ENCODE data around the gene EBP. TPM values are rescaled to one million over a fixed set of nuclear protein-coding genes. Genes with fewer than 3 reads are reported as not detected.

The EBP gene
- total and polyA plus RNA-seq, 4 donors, result 41.5 to 254 (median 158) TPM

DNA sequence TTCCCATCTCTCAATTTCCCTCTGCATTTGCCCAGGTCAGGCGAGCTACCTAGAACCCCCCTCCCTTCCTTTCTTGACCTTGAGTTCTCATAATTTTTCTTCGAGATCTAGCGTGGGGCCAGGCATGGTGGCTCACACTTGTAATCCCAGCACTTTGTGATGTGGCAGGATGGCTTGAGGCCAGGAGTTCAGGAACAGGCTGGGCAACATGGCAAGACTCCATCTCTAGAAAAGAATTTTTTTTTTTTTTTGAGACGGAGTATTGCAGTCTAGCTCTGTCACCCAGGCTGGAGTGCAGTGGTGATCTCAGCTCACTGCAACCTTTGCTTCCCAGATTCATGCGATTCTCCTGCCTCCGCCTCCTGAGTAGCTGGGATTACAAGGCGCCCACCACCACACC lies 17.3 kb upstream of the EBP start:
- DNase-seq, result no peak
- H3K9ac ChIP-seq (ENCODE audit: insufficient read depth in 1 of 2, low read length in 2 of 2), result no peak overlapping the region
- TF ChIP-seq, protein P1, sequence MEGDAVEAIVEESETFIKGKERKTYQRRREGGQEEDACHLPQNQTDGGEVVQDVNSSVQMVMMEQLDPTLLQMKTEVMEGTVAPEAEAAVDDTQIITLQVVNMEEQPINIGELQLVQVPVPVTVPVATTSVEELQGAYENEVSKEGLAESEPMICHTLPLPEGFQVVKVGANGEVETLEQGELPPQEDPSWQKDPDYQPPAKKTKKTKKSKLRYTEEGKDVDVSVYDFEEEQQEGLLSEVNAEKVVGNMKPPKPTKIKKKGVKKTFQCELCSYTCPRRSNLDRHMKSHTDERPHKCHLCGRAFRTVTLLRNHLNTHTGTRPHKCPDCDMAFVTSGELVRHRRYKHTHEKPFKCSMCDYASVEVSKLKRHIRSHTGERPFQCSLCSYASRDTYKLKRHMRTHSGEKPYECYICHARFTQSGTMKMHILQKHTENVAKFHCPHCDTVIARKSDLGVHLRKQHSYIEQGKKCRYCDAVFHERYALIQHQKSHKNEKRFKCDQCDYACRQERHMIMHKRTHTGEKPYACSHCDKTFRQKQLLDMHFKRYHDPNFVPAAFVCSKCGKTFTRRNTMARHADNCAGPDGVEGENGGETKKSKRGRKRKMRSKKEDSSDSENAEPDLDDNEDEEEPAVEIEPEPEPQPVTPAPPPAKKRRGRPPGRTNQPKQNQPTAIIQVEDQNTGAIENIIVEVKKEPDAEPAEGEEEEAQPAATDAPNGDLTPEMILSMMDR (IDR thresholded peaks at IDR 0.05; ENCODE audit: control extremely low read depth, extremely low read depth), result no peak
- ATAC-seq (ENCODE audit: insufficient read depth, low FRiP score), result no peak
- no peaks in the 10 kb centered on the region for H3K4me1 ChIP-seq (ENCODE audit: control insufficient read depth in 5 of 5, insufficient read depth in 5 of 5, low read length in 5 of 5)
- H3K27ac ChIP-seq (ENCODE audit: low read depth in 1 of 2, low read length in 1 of 2), result no peak overlapping the region
- H3K36me3 ChIP-seq (ENCODE audit: control insufficient read depth in 4 of 4, insufficient read depth in 4 of 4, low read length in 4 of 4), result no peaks in the 10 kb centered on the region
- WGBS, 2 donors, result 74 to 87% methylated on average over 5 to 7 of the region's 7 CpGs
- H3K9me3 ChIP-seq (ENCODE audit: control insufficient read depth in 4 of 4, insufficient read depth in 3 of 4, low read length in 3 of 4), result peaks cover 0 to 12% (median 1%) of the 10 kb centered on the region in 4 donors
- no peaks in the 10 kb centered on the region for H3K27me3 ChIP-seq (ENCODE audit: control insufficient read depth in 3 of 3, insufficient read depth in 3 of 3, low read length in 2 of 3)
- H3K4me3 ChIP-seq, result no peak overlapping the region

DNA sequence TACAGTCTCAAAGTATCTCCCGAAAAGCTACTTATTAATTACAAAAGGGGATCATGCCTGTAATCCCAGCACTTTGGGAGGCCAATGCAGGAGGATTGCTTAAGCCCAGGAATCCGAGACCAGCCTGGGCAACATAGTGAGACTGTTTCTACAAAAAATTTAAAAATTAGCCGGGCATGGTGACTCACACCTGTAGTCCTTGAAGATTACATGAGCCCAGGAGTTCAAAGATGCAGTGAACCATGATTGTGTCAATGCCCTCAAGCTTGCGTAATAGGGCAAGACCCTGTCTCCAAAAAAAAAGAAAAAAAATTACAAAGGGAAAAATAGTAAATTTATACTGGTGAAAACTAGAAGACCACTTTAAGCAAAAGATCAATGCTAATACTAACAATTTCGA lies 16.1 kb upstream of the EBP start:
- Histone ChIP-seq H3K27me3 (ENCODE audit: control insufficient read depth in 3 of 3, insufficient read depth in 3 of 3, low read length in 2 of 3) (no peaks in the 10 kb centered on the region), H3K4me1 (ENCODE audit: control insufficient read depth in 5 of 5, insufficient read depth in 5 of 5, low read length in 5 of 5) (peaks cover 0 to 4% (median 0%) of the 10 kb centered on the region in 5 donors), H3K36me3 (ENCODE audit: control insufficient read depth in 4 of 4, insufficient read depth in 4 of 4, low read length in 4 of 4) (no peaks in the 10 kb centered on the region), H3K9ac (ENCODE audit: insufficient read depth in 1 of 2, low read length in 2 of 2) (no peak overlapping the region), H3K9me3 (ENCODE audit: control insufficient read depth in 4 of 4, insufficient read depth in 3 of 4, low read length in 3 of 4) (peaks cover 0 to 8% (median 0%) of the 10 kb centered on the region in 4 donors), H3K27ac (ENCODE audit: low read depth in 1 of 2, low read length in 1 of 2) (no peak overlapping the region), H3K4me3 (no peak overlapping the region)
- TF ChIP-seq, protein P1 (IDR thresholded peaks at IDR 0.05; ENCODE audit: control extremely low read depth, extremely low read depth), result no peak
- DNase-seq (no peak), ATAC-seq (ENCODE audit: insufficient read depth, low FRiP score) (no peak)
- 79 to 87% methylated on average over 5 of the region's 5 CpGs for WGBS, 2 donors

DNA sequence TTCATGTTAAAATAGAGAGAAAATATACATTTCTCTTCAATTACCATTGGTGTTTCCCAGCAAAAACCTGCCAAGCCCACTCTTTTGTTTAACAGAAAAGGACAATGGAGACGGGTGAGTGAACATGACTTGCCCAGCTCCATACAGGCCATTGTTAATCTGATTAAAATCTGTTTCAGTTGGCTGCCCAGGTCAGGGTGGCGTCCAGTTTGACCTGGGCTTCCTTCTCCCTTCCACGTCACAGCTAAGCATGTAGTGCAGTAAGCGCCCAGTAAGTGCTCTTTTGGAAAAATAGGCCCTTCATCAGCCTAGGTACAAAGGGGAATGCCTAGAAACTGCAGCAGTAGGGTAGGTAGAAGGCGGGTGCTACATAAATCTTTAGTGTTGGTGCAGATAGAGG lies 14.4 kb upstream of the EBP start:
- 72 to 91% methylated on average over 5 of the region's 5 CpGs for WGBS, 2 donors
- Histone ChIP-seq H3K27ac (ENCODE audit: low read depth in 1 of 2, low read length in 1 of 2) (no peak overlapping the region), H3K9me3 (ENCODE audit: control insufficient read depth in 4 of 4, insufficient read depth in 3 of 4, low read length in 3 of 4) (peaks cover 0 to 8% (median 0%) of the 10 kb centered on the region in 4 donors)

More for the DNA sequence above, 14.4 kb upstream of the EBP start:
- TF ChIP-seq, protein P1 (IDR thresholded peaks at IDR 0.05; ENCODE audit: control extremely low read depth, extremely low read depth), result no peak
- Histone ChIP-seq H3K9ac (ENCODE audit: insufficient read depth in 1 of 2, low read length in 2 of 2) (no peak overlapping the region), H3K4me3 (no peak overlapping the region), H3K4me1 (ENCODE audit: control insufficient read depth in 5 of 5, insufficient read depth in 5 of 5, low read length in 5 of 5) (peaks cover 0 to 4% (median 0%) of the 10 kb centered on the region in 5 donors), H3K27me3 (ENCODE audit: control insufficient read depth in 3 of 3, insufficient read depth in 3 of 3, low read length in 2 of 3) (no peaks in the 10 kb centered on the region), H3K36me3 (ENCODE audit: control insufficient read depth in 4 of 4, insufficient read depth in 4 of 4, low read length in 4 of 4) (no peaks in the 10 kb centered on the region)
- DNase-seq, result no peak
- no peak for ATAC-seq (ENCODE audit: insufficient read depth, low FRiP score)
